Measurements from ENCODE around the gene AP4B1.

DNA sequence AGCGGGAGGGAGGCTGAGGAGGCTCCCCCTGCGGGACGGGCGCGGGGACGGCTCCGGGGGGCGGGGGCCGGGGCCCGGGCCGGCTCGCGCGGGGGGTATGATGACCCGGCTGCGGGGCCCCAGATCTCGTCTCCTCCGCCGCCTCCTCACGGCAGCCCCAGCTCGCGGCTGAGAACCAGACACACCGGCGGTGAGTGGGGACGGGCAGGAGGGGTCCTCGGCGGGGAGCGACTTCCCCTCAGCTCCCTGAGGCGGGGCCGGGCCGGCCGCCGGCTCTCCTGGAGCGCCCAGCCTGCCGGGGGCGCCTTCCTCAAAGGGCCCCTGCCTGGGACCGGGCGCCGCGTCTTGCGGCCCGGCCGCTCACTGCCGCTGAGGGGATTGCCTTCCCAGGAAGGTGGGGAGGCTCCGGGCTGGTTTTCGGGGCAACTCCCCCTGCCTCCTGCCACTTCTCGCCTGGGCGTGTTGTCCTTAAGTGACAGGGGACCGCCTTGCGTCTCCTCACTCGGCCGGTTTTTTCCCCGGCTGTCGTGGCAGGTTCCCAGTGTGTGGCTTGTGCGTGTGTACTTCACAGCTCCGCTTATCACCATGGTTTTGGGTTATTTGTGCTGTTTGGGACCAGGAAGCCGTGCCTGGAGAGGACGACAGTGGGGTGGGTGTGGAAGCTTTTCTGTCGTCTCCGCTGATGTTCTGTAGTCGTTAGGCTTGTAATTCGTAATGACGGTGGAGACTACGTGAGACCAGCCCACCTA is 25.3 kb upstream of the AP4B1 start:
- TF ChIP-seq GATA2 (CRISPR knock-in tag; IDR thresholded peaks at IDR 0.05) (no peak), HDAC2 (IDR thresholded peaks at IDR 0.05) (peak; percentile 20; the same call in 1 of the 2 replicates), ZEB2 (IDR thresholded peaks at IDR 0.05) (no peak)

All from K562 (cell line).